BJ (cell line): ENCODE data around the gene CORO2A. TPM values are rescaled to one million over a fixed set of nuclear protein-coding genes. Genes with fewer than 3 reads are reported as not detected.
"Not testable (repeated sequence)": the region's sequence is repeated elsewhere in the genome, so short reads cannot be mapped to it uniquely, and the experiment has no call there.

Experiments
- CTCF ChIA-PET: fragments of 350-600 bp; formaldehyde crosslinking; extraction: SDS; loops from one replicate; lab custom pipeline; 2021; ENCODE audit warnings: antibody characterized with exemption, inconsistent platforms; lab: Yijun Ruan, JAX
- POLR2A ChIA-PET: fragments of 300-600 bp; sonication (Branson Sonifier 250); formaldehyde crosslinking; extraction: SDS; loops from one replicate; lab custom pipeline; 2021; ENCODE audit warnings: antibody characterized with exemption; lab: Charles Lee
- DNase-seq: peaks from one replicate; pipeline ENCODE4 v3.0.0-alpha.2; 2011; ENCODE audit warnings: low read depth
- H3K27me3 ChIP-seq: 2 replicates; pipeline ENCODE4 v1.6.0; 2011; ENCODE audit warnings: low read length; ENCODE audit not compliant: control insufficient read depth, insufficient read depth
- H3K36me3 ChIP-seq: 2 replicates; pipeline ENCODE4 v1.5.1; 2011; ENCODE audit warnings: low read length; ENCODE audit not compliant: control insufficient read depth, insufficient read depth
- H3K4me3 ChIP-seq: 2 replicates; pipeline ENCODE4 v1.5.1; 2011; ENCODE audit warnings: low read depth, mild to moderate bottlenecking, control low read depth, low read length
- CTCF ChIP-seq: IDR thresholded peaks from 2 replicates; pipeline ENCODE4 v1.5.1; 2011; ENCODE audit warnings: low read depth, mild to moderate bottlenecking, control low read depth, inconsistent platforms, low read length, moderate library complexity; ENCODE audit not compliant: insufficient read depth
- polyA plus RNA-seq: library from polyadenylated mRNA; depleted of rRNA; stranded (reverse); fragments of >200 nt; gene quantifications from 2 replicates; pipeline ENCODE4 v1.2.3, GENCODE V29; 2011

Gene CORO2A
- polyA plus RNA-seq, 1 experiment: 1.5 TPM

GRCh38 chr9:98117984-98118639 is 74.3 kb downstream of the CORO2A start:
- Histone ChIP-seq H3K36me3 (no peaks in the 10 kb centered on the region), H3K27me3 (no peaks in the 10 kb centered on the region), H3K4me3 (peak overlapping the region; percentile 75)
- POLR2A ChIA-PET: no interaction called here
- CTCF ChIA-PET: interaction anchor here (0.9 to 1.6 kb wide), 5 partner anchors 9 to 194 kb away, joined by 3 to 5 read pairs (median 3); no protein-coding TSS in a partner anchor
- no peak for DNase-seq
- peak; percentile 45; the same call in 1 of the 2 replicates for TF ChIP-seq CTCF

- CTCF ChIA-PET, H3K36me3 ChIP-seq, POLR2A ChIA-PET, H3K4me3 ChIP-seq, DNase-seq, H3K27me3 ChIP-seq: not testable (repeated sequence)
Observed at GRCh38 chr9:98117097-98117496, 75.3 kb downstream of the CORO2A start.

- Histone ChIP-seq H3K36me3 (no peaks in the 10 kb centered on the region; the same call in 1 of the 2 replicates), H3K4me3 (no peak overlapping the region), H3K27me3 (no peaks in the 10 kb centered on the region)
- ChIA-PET POLR2A (no interaction called here), CTCF (interaction anchor here (1.3 to 1.4 kb wide), 2 partner anchors 9 to 35 kb away, joined by 5 to 7 read pairs; no protein-coding TSS in a partner anchor)
- TF ChIP-seq CTCF: no peak
- DNase-seq: no peak
Observed at GRCh38 chr9:98109052-98109451, 83.4 kb downstream of the CORO2A start.

- POLR2A ChIA-PET: no interaction called here
- no peaks in the 10 kb centered on the region for H3K27me3 ChIP-seq
- TF ChIP-seq CTCF: no peak
- DNase-seq: no peak
- H3K4me3 ChIP-seq: no peak overlapping the region
- CTCF ChIA-PET: no interaction called here
- H3K36me3 ChIP-seq: no peaks in the 10 kb centered on the region; the same call in 1 of the 2 replicates
Observed at GRCh38 chr9:98108531-98109031, 83.9 kb downstream of the CORO2A start.

GRCh38 chr9:98107926-98108325 is 84.5 kb downstream of the CORO2A start:
- no peak for TF ChIP-seq CTCF
- H3K36me3 ChIP-seq: no peaks in the 10 kb centered on the region; the same call in 1 of the 2 replicates
- no peak for DNase-seq
- no peak overlapping the region for H3K4me3 ChIP-seq
- no peaks in the 10 kb centered on the region for H3K27me3 ChIP-seq
- POLR2A ChIA-PET: no interaction called here
- CTCF ChIA-PET: no interaction called here
